Vagina (tissue), 2 donors: ENCODE measurements around the gene LAMB1. TPM values are rescaled to one million over a fixed set of nuclear protein-coding genes. Genes with fewer than 3 reads are reported as not detected.

Experiments
- DNase-seq, 2 donors: peaks; one replicate each; pipeline ENCODE4 v3.0.0-alpha.2; 2017; ENCODE audit errors: extremely low spot score in 2 of 2
- H3K27ac ChIP-seq: fragments of 200-600 bp; sonication (generic); one replicate; pipeline ENCODE4 v1.5.1; 2019
- H3K27me3 ChIP-seq: fragments of 200-600 bp; sonication (generic); one replicate; pipeline ENCODE4 v1.5.1; 2019
- H3K36me3 ChIP-seq, 2 donors: fragments of 200-600 bp; sonication (generic); one replicate each; pipeline ENCODE4 v1.5.1; 2017 to 2019
- H3K4me1 ChIP-seq: fragments of 200-600 bp; sonication (generic); one replicate; pipeline ENCODE4 v1.5.1; 2019
- H3K4me3 ChIP-seq, 2 donors: fragments of 200-600 bp; sonication (generic); 1 replicate in 1 of 2; 2 replicates in 1 of 2; pipeline ENCODE4 v1.5.1; 2016 to 2019
- H3K9me3 ChIP-seq: fragments of 200-600 bp; sonication (generic); one replicate; pipeline ENCODE4 v1.5.1; 2019
- CTCF ChIP-seq, 3 experiments: fragments of 450-650 bp in 2 of 3; fragments of 200-600 bp in 1 of 3; sonication (generic) in 1 of 3; IDR thresholded peaks; one replicate each; pipeline ENCODE4 v1.5.1; 2017 to 2019; ENCODE audit warnings: antibody characterized with exemption in 3 of 3, mild to moderate bottlenecking in 2 of 3, moderate library complexity in 2 of 3
- POLR2A ChIP-seq, 2 donors: fragments of 450-650 bp; IDR thresholded peaks; one replicate each; pipeline ENCODE4 v1.6.1; 2017; ENCODE audit warnings: antibody characterized with exemption in 2 of 2, mild to moderate bottlenecking in 2 of 2, moderate library complexity in 2 of 2
- POLR2AphosphoS5 ChIP-seq, 2 donors: sonication (generic); formaldehyde crosslinking; IDR thresholded peaks; one replicate each; pipeline ENCODE4 v1.9.0; 2017; ENCODE audit warnings: antibody characterized with exemption in 2 of 2, mild to moderate bottlenecking in 2 of 2, low read depth in 1 of 2; ENCODE audit not compliant: insufficient read depth in 1 of 2
- intact Hi-C: fragments of 100-400 bp; cut with DNase I; formaldehyde crosslinking; loops from one replicate; pipeline ENCODE4 v1.15.1; 2023
- total RNA-seq: library from RNA; depleted of rRNA; stranded (reverse); fragments of >200 nt; gene quantifications from one replicate; pipeline ENCODE4 v1.2.3, GENCODE V29; 2016

The LAMB1 gene
- total RNA-seq, 1 donor from 2014 or later, result 152 TPM

GRCh38 chr7:108000875-108001763, 1.8 kb downstream of the LAMB1 start:
- Histone ChIP-seq H3K27ac (peak overlapping the region; percentile 65), H3K27me3 (no peaks in the 10 kb centered on the region), H3K36me3 (no peaks in the 10 kb centered on the region), H3K4me3 (peak overlapping the region; percentile 66 to 72), H3K9me3 (no peaks in the 10 kb centered on the region), H3K4me1 (peaks cover 32% of the 10 kb centered on the region)
- intact Hi-C loops, result loop anchor here (1.0 to 10.0 kb wide), 2 partner anchors 56 to 141 kb away; no protein-coding TSS in a partner anchor
- no peak for DNase-seq
- TF ChIP-seq POLR2A (IDR thresholded peaks at IDR 0.05) (no peak), POLR2AphosphoS5 (IDR thresholded peaks at IDR 0.05; ENCODE audit: insufficient read depth in 1 of 2, low read depth in 1 of 2) (peak in 1 of 2 donors; percentile 22), CTCF (IDR thresholded peaks at IDR 0.05) (no peak)

GRCh38 chr7:107999779-108000560, 3.0 kb downstream of the LAMB1 start:
- DNase-seq, result no peak
- H3K4me1 ChIP-seq, result peaks cover 44% of the 10 kb centered on the region
- H3K4me3 ChIP-seq, result no peak overlapping the region
- no peak for TF ChIP-seq POLR2AphosphoS5 (IDR thresholded peaks at IDR 0.05; ENCODE audit: insufficient read depth in 1 of 2, low read depth in 1 of 2)
- TF ChIP-seq CTCF (IDR thresholded peaks at IDR 0.05), result no peak
- no peak for TF ChIP-seq POLR2A (IDR thresholded peaks at IDR 0.05)
- intact Hi-C loops, result loop anchor here (1.0 to 10.0 kb wide), 2 partner anchors 55 to 142 kb away; no protein-coding TSS in a partner anchor
- H3K27me3 ChIP-seq, result no peaks in the 10 kb centered on the region
- H3K27ac ChIP-seq, result peak overlapping the region; percentile 13
- no peaks in the 10 kb centered on the region for H3K9me3 ChIP-seq
- no peaks in the 10 kb centered on the region for H3K36me3 ChIP-seq

- TF ChIP-seq CTCF (IDR thresholded peaks at IDR 0.05) (no peak), POLR2A (IDR thresholded peaks at IDR 0.05) (no peak), POLR2AphosphoS5 (IDR thresholded peaks at IDR 0.05; ENCODE audit: insufficient read depth in 1 of 2, low read depth in 1 of 2) (no peak)
- H3K9me3 ChIP-seq, result no peaks in the 10 kb centered on the region
- peaks cover 41% of the 10 kb centered on the region for H3K4me1 ChIP-seq
- H3K27me3 ChIP-seq, result no peaks in the 10 kb centered on the region
- no peak overlapping the region for H3K4me3 ChIP-seq
- intact Hi-C loops, result no loop called here
- no peak overlapping the region for H3K27ac ChIP-seq
- no peaks in the 10 kb centered on the region for H3K36me3 ChIP-seq
- DNase-seq, result no peak
These were observed 4.1 kb downstream of the LAMB1 start for GRCh38 chr7:107998660-107999480.

GRCh38 chr7:107998150-107998549, 4.8 kb downstream of the LAMB1 start:
- H3K4me1 ChIP-seq, result peaks cover 38% of the 10 kb centered on the region
- no peak for TF ChIP-seq POLR2AphosphoS5 (IDR thresholded peaks at IDR 0.05; ENCODE audit: insufficient read depth in 1 of 2, low read depth in 1 of 2)
- TF ChIP-seq CTCF (IDR thresholded peaks at IDR 0.05), result no peak
- no peak for TF ChIP-seq POLR2A (IDR thresholded peaks at IDR 0.05)
- intact Hi-C loops, result no loop called here
- no peak overlapping the region for H3K4me3 ChIP-seq
- no peaks in the 10 kb centered on the region for H3K27me3 ChIP-seq
- no peak for DNase-seq
- no peak overlapping the region for H3K27ac ChIP-seq
- no peaks in the 10 kb centered on the region for H3K36me3 ChIP-seq
- H3K9me3 ChIP-seq, result no peaks in the 10 kb centered on the region
